ENCODE data around the gene DOCK2.

- no peak for TF ChIP-seq CTCF (IDR thresholded peaks at IDR 0.05; ENCODE audit: low read depth, low read length, poor library complexity, severe bottlenecking)
- no peak for TF ChIP-seq EZH2phosphoT487 (IDR thresholded peaks at IDR 0.05; ENCODE audit: borderline replicate concordance, low read length)
Observed at GRCh38 chr5:169610606-169611005, 26.5 kb upstream of the DOCK2 start.

Data from DOHH2 (cell line).